Placental epithelial cell (primary cell): ENCODE results near the gene COX5B. TPM values are rescaled to one million over a fixed set of nuclear protein-coding genes. Genes with fewer than 3 reads are reported as not detected.

Source experiments
- small RNA-seq: library from RNA; depleted of rRNA; stranded (forward); fragments of <200 nt; gene quantifications from one replicate; pipeline ENCODE3, GENCODE V24; 2012
- total RNA-seq: library from RNA; depleted of rRNA; stranded (reverse); fragments of >200 nt; gene quantifications from 2 replicates; pipeline ENCODE4 v1.2.3, GENCODE V29; 2012

The COX5B gene, protein sequence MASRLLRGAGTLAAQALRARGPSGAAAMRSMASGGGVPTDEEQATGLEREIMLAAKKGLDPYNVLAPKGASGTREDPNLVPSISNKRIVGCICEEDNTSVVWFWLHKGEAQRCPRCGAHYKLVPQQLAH
- 189 and 260 TPM in 2 replicates for total RNA-seq

DNA sequence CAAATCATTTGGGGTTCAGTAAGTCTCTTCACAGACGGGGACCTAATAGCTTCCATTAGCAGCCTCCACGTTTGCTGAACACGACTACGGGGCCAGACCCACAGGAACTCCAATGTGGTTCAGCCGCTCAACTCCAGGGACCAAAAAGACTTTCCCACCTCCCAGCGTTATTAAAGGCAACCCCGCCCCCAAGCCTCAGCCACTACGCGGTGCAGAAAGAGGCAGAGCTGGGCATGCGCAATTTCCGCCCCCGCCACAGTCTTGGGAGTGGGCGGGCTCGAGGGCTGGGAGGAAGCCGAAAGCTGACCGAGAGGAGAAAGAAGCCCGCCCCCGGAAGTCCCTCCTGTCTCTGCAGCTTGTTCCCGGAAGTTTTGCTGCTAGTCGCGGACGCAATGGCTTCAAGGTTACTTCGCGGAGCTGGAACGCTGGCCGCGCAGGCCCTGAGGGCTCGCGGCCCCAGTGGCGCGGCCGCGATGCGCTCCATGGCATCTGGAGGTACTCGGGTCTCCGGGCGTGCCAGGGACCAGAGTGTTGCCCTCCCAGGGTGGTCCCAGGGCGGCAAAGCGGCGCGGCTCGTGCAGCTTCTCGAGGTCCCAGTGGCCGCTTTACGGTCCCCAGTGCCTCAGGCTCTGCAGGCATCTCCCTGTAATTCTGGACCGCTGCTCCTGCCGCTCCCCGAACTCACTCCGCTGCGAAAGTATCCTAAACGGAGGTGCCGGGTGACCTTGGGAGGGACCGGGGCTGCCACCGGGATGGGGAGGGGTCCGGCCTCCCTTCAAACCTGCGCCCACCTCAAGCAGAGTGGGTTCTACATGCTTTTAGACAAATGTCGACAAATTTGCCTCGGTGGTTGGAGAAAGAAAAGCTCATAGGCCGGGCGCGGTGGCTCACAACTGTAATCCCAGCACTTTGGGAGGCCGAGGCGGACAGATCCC, at the start of gene COX5B:
Gene COX5B, plus strand, starts transcription at position 368 of the 935 bp plus-strand sequence. Its CDS starts 25 bp downstream, at position 393.

DNA sequence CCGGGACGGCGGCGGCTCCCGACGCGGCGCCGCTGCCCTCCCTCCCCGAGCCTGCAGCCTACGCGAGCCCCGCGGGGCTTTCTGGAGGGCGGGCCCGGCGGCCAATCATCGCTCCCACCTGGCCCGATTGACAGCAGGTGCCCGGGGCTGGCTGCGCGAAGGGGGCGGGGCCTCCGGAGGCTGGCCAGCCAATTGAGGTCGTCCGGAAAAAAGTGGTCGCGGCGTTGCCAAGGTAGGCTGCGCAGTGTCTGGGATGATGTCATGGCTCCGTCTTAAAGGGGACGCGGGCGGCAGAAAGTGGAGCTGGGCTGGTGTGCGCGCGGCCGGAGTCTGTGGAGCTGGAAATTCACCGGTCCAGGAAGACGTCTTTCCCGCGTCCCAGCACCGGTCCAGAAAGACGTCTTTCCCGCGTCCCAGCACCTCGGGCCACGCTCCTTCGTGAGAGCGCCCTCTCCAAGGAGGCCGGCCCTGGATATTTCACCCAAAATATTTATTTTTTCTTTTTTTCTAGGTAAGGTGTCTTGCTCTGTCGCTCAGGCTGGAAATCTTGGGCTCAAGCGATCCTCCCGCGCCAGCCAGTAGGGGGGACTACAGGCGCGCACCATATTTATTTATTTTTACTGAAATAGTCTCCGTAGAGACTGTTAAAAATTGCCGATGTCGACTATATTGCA, 18.2 kb downstream of the COX5B start, which contains the start of gene ACTR1B:
Gene ACTR1B, minus strand, starts transcription at position 83 of the 674 bp plus-strand sequence. CDS start 154 bp downstream, outside the sequence.

DNA sequence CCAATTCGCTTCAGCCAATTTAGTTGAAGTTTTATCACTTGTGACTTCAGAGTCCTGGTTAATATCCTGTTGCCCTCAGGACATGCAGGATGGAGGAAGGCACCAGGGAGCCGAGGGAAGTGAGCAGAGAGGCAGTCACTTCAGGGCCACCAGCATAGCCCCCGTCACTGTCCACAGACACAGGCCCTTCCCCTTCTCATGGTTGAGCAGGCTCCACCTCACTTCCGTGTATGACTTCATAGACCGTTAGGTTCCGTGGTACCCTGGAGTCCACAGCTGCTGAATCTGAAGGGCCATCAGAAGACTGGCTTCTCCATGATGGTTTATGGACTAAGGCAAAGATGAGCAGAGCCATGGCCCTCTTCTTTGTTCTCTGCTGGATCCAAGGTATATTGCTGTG, 23.6 kb downstream of the COX5B start, which contains the start of gene C2orf92:
Gene C2orf92, plus strand, starts transcription at position 266 of the 400 bp plus-strand sequence. Its CDS starts 76 bp downstream, at position 342.

Small RNA genes within 50 kb of the gene (small RNA-seq; reads per million reads assigned to genes)
- gene RNU4-8P, result not detected

Other genes starting within 250 kb of the COX5B start
- 44.1 and 75.4 TPM in 2 replicates for gene ANKRD36B, start 56.2 kb upstream of the COX5B start, total RNA-seq
- gene ACTR1B, start 18.0 kb downstream of the COX5B start, total RNA-seq, result 46.7 and 53.1 TPM in 2 replicates
- 4.7 and 9.0 TPM in 2 replicates for gene C2orf92, start 23.7 kb downstream of the COX5B start, total RNA-seq
- 0.11 TPM in 1 of 2 replicates, not detected in the other for gene ZAP70, start 67.5 kb downstream of the COX5B start, total RNA-seq